ENCODE data around the gene PRKG1. TPM values are rescaled to one million over a fixed set of nuclear protein-coding genes. Genes with fewer than 3 reads are reported as not detected.

Gene PRKG1
- total RNA-seq, 1 donor from 2014 or later = 26.4 TPM

DNA sequence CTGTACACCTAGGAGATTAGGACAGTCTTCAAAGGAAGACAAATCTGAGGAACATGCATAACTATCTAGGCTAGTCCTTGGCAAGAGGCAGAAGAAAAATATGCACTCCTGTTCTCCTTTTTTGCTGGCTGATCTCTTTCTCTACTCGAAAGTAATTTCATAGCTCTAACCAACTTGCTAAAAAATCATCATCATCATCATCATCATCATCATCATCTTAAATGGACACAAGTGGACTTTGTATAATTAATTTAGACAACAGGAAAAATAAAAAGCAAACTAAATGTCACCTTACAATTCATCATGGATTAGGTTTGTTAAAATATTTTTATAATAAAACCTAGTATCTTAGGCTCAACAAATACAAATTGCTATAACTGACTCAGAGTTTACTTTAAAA is 1192.6 kb downstream of the PRKG1 start:
- Mint-ChIP-seq H3K36me3 (no peaks in the 10 kb centered on the region), H3K4me1 (no peaks in the 10 kb centered on the region), H3K9me3 (no peaks in the 10 kb centered on the region), H3K4me3 (no peak overlapping the region), H3K27ac (no peak overlapping the region), H3K27me3 (ENCODE audit: insufficient read depth, low read depth) (no peaks in the 10 kb centered on the region)
- no peak for DNase-seq (ENCODE audit: low spot score)
- Histone ChIP-seq H3F3A (ENCODE audit: low read depth) (no peaks in the 10 kb centered on the region), H3K27ac (no peak overlapping the region), H3K36me3 (no peaks in the 10 kb centered on the region), H3K9me3 (ENCODE audit: low read depth) (no peaks in the 10 kb centered on the region), H3K9ac (no peak overlapping the region), H4K20me1 (ENCODE audit: low read depth) (no peaks in the 10 kb centered on the region), H3K4me3 (no peak overlapping the region), H3K27me3 (no peaks in the 10 kb centered on the region), H3K4me1 (no peaks in the 10 kb centered on the region), H3K79me2 (ENCODE audit: low read depth) (no peaks in the 10 kb centered on the region), H2AFZ (replicated peaks) (no peak overlapping the region), H3K4me2 (no peak overlapping the region)
- no peak for TF ChIP-seq EZH2 (IDR thresholded peaks at IDR 0.05)
- TF ChIP-seq, protein P1, sequence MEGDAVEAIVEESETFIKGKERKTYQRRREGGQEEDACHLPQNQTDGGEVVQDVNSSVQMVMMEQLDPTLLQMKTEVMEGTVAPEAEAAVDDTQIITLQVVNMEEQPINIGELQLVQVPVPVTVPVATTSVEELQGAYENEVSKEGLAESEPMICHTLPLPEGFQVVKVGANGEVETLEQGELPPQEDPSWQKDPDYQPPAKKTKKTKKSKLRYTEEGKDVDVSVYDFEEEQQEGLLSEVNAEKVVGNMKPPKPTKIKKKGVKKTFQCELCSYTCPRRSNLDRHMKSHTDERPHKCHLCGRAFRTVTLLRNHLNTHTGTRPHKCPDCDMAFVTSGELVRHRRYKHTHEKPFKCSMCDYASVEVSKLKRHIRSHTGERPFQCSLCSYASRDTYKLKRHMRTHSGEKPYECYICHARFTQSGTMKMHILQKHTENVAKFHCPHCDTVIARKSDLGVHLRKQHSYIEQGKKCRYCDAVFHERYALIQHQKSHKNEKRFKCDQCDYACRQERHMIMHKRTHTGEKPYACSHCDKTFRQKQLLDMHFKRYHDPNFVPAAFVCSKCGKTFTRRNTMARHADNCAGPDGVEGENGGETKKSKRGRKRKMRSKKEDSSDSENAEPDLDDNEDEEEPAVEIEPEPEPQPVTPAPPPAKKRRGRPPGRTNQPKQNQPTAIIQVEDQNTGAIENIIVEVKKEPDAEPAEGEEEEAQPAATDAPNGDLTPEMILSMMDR (IDR thresholded peaks at IDR 0.05) = no peak

DNA sequence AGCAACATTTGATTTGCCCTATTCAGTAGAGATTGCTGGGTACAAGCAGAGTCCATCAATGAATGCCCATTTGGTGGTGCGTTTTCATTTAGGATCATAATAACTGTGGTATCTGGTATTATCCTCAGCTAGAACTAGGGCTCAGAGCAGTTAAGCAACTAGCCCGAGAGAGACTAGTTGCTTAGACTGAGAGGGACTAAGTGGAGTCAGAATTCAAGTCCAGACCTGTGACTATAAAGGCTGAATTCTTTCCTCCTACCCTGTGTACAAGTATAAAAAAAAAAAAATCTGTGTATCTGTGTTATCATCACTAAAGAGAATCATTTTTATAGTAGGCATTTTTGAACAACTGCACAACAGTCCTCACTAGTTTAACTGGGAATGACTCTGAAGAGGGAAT is 1194.5 kb downstream of the PRKG1 start:
- no peaks in the 10 kb centered on the region for H3K36me3 Mint-ChIP-seq
- Histone ChIP-seq H3K79me2 (ENCODE audit: low read depth) (no peaks in the 10 kb centered on the region), H4K20me1 (ENCODE audit: low read depth) (no peaks in the 10 kb centered on the region), H3K9ac (no peak overlapping the region), H3K36me3 (no peaks in the 10 kb centered on the region), H3K4me3 (no peak overlapping the region), H3K4me1 (no peaks in the 10 kb centered on the region), H3K4me2 (no peak overlapping the region), H3K27ac (no peak overlapping the region), H3K9me3 (ENCODE audit: low read depth) (no peaks in the 10 kb centered on the region), H3K27me3 (no peaks in the 10 kb centered on the region), H2AFZ (replicated peaks) (no peak overlapping the region), H3F3A (ENCODE audit: low read depth) (no peaks in the 10 kb centered on the region)
- H3K27me3 Mint-ChIP-seq (ENCODE audit: insufficient read depth, low read depth) = no peaks in the 10 kb centered on the region
- H3K4me3 Mint-ChIP-seq = no peak overlapping the region
- H3K27ac Mint-ChIP-seq = no peak overlapping the region
- no peaks in the 10 kb centered on the region for H3K9me3 Mint-ChIP-seq
- DNase-seq (ENCODE audit: low spot score) = no peak
- TF ChIP-seq, protein P1 (IDR thresholded peaks at IDR 0.05) = no peak
- TF ChIP-seq EZH2phosphoT487 (IDR thresholded peaks at IDR 0.05) (no peak), EZH2 (IDR thresholded peaks at IDR 0.05) (no peak)
- no peaks in the 10 kb centered on the region for H3K4me1 Mint-ChIP-seq

DNA sequence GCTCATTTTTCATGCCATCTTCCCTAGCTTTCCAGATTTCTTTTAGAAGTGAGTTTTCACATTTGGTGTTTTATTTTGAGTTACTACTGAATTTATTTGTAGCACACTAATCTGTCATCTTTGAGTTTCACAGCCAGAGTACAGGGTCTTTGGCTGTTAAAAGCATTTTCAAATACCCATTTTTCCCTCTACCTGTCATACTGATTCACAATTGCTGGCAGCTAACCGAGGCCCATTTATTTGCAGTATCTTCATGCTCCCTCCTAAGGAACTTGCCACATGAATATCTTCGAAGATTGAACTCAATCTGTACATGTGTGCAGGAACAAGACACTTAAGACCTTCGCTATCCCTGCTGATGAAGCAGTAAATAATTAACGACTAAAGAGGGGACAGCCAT is 1194.9 kb downstream of the PRKG1 start:
- H3K27ac Mint-ChIP-seq = no peak overlapping the region
- no peak overlapping the region for H3K4me3 Mint-ChIP-seq
- Histone ChIP-seq H3K4me1 (no peaks in the 10 kb centered on the region), H3K9me3 (ENCODE audit: low read depth) (no peaks in the 10 kb centered on the region), H3F3A (ENCODE audit: low read depth) (no peaks in the 10 kb centered on the region), H3K27me3 (no peaks in the 10 kb centered on the region), H3K36me3 (no peaks in the 10 kb centered on the region), H3K4me3 (no peak overlapping the region), H4K20me1 (ENCODE audit: low read depth) (no peaks in the 10 kb centered on the region), H3K9ac (no peak overlapping the region), H3K79me2 (ENCODE audit: low read depth) (no peaks in the 10 kb centered on the region), H3K4me2 (no peak overlapping the region), H3K27ac (no peak overlapping the region), H2AFZ (replicated peaks) (no peak overlapping the region)
- no peaks in the 10 kb centered on the region for H3K4me1 Mint-ChIP-seq
- no peaks in the 10 kb centered on the region for H3K9me3 Mint-ChIP-seq
- no peak for TF ChIP-seq EZH2phosphoT487 (IDR thresholded peaks at IDR 0.05)
- no peak for DNase-seq (ENCODE audit: low spot score)
- H3K27me3 Mint-ChIP-seq (ENCODE audit: insufficient read depth, low read depth) = no peaks in the 10 kb centered on the region
- H3K36me3 Mint-ChIP-seq = no peaks in the 10 kb centered on the region

DNA sequence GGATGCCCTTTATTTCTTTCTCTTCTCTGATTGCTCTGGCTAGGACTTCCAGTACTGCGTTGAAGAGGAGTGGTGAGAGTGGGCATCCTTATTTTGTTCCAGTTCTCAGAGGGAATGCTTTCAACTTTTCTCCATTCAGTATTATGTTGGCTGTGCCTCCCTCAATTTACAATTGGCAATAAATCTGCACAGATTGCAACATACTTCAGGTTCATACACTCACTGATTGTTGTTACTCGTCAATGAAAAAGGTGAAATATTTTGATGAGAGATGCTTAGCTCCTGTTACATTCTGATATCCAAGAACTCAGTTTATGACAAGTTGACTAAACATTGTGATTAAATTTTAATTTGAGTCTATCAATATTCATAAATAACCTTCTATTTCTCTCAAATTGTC is 1201.9 kb downstream of the PRKG1 start:
- no peaks in the 10 kb centered on the region for H3K27me3 ChIP-seq
- Mint-ChIP-seq H3K4me3 (no peak overlapping the region), H3K4me1 (no peaks in the 10 kb centered on the region), H3K36me3 (no peaks in the 10 kb centered on the region), H3K27me3 (ENCODE audit: insufficient read depth, low read depth) (no peaks in the 10 kb centered on the region), H3K27ac (no peak overlapping the region), H3K9me3 (peaks cover 6% of the 10 kb centered on the region)
- H2AFZ ChIP-seq (replicated peaks) = no peak overlapping the region
- no peak overlapping the region for H3K9ac ChIP-seq
- no peaks in the 10 kb centered on the region for H3K79me2 ChIP-seq (ENCODE audit: low read depth)
- DNase-seq (ENCODE audit: low spot score) = no peak
- no peaks in the 10 kb centered on the region for H4K20me1 ChIP-seq (ENCODE audit: low read depth)
- no peaks in the 10 kb centered on the region for H3K9me3 ChIP-seq (ENCODE audit: low read depth)
- H3K4me2 ChIP-seq = no peak overlapping the region
- no peak overlapping the region for H3K27ac ChIP-seq
- H3K36me3 ChIP-seq = no peaks in the 10 kb centered on the region
- H3F3A ChIP-seq (ENCODE audit: low read depth) = no peaks in the 10 kb centered on the region
- no peak for TF ChIP-seq EZH2phosphoT487 (IDR thresholded peaks at IDR 0.05)
- TF ChIP-seq EZH2 (IDR thresholded peaks at IDR 0.05) = no peak
- TF ChIP-seq, protein P1 (IDR thresholded peaks at IDR 0.05) = no peak
- no peaks in the 10 kb centered on the region for H3K4me1 ChIP-seq
- H3K4me3 ChIP-seq = no peak overlapping the region
